Mucosa of gallbladder (tissue), 1 donor: Measurements from ENCODE around the gene EDIL3. TPM values are rescaled to one million over a fixed set of nuclear protein-coding genes. Genes with fewer than 3 reads are reported as not detected.

ENCODE experiments used
- DNase-seq: peaks from one replicate; pipeline ENCODE4 v3.0.0-alpha.2; 2020; ENCODE audit warnings: low spot score
- total RNA-seq: library from RNA; stranded (reverse); gene quantifications from one replicate; pipeline ENCODE4 v1.2.1, GENCODE V29; 2021
- donor health status: DM: no; HTN: no; CAD: no.

Gene EDIL3
- total RNA-seq, 1 donor from 2014 or later, result 60.1 TPM

GRCh38 chr5:84259283-84260045 lies 125.2 kb downstream of the EDIL3 start:
- no peak for DNase-seq

GRCh38 chr5:84257061-84257460 lies 127.6 kb downstream of the EDIL3 start:
- no peak for DNase-seq

- no peak for DNase-seq
Observed at GRCh38 chr5:84255315-84255714, 129.4 kb downstream of the EDIL3 start.

GRCh38 chr5:84253946-84254345 lies 130.7 kb downstream of the EDIL3 start:
- no peak for DNase-seq

GRCh38 chr5:84251503-84251902 lies 133.2 kb downstream of the EDIL3 start:
- DNase-seq, result no peak

GRCh38 chr5:84249918-84250630 lies 134.6 kb downstream of the EDIL3 start:
- no peak for DNase-seq

GRCh38 chr5:84248013-84248412 lies 136.7 kb downstream of the EDIL3 start:
- DNase-seq, result no peak

DNA sequence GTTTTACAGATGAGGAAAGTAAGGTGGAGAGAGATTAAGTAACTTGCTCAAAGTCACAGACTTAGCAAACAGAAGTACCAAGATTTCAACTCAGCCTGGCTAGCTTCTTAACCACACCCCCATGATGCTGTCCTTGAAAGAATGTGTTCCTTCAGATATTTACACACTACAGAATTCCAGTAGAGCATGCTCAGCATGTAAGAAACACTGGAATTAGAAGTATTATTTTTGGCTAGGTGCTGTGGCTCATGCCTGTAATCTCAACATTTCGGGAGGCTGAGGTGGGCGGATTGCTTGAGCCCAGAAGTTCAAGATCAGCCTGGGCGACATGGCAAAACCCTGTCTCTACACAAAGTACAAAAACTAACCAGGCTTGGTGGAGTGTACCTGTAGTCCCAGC lies 142.4 kb downstream of the EDIL3 start:
- DNase-seq, result no peak

DNA sequence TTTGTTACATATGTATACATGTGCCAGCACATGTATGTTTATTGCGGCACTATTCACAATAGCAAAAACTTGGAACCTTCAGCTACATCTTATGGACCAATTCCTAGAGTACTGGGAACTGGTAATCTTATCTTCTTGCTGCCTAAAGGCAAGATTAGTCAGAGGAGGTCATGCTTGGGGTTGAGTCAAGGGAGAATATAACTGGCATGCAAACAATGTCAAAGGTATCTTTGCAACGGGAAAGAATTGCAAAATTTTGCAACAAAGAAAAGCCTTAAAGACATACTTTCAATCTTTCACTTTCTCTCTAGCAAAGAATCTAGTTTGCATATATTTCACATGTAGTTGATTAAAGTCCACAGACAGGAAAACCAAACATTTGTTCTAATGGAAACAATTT lies 145.2 kb downstream of the EDIL3 start:
- no peak for DNase-seq

GRCh38 chr5:84237126-84237525 lies 147.6 kb downstream of the EDIL3 start:
- no peak for DNase-seq

DNA sequence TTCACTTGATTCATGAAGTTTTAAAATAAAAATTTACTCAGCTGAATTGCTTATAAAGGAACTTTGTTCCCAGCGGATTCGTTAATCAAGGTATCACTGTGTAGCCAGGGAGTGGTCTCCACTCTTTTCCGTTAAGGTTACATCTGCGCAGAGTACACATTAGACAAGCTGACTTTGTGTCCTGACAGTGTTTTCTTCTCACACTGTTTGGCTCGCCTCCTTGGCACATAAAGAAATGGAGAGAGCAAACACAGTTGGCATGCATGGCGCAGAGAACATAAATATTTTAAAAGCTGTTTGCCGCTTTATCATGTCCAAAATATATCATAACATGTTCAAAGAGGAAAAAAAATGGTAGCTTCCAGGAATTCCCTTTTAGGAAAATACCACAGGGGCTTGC lies 153.2 kb downstream of the EDIL3 start:
- DNase-seq, result no peak

DNA sequence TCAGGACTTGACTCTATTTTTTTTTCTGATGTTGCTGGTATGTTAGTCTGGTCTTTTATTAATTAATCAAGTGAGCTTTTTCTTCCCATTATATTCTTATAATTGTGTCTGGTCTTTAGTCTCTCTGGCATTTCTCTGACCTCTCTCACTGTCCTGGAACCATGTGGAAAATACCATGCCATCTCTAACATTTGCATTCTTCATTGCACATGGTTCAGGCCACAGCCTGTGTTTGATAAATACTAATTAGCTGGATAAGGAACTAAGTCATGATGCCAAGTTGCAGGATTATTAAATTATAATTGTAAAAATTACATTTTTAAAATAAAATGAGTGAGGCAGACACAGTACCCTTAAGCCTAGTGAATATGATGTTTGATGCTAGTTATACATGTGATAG lies 155.6 kb downstream of the EDIL3 start:
- DNase-seq, result no peak

DNA sequence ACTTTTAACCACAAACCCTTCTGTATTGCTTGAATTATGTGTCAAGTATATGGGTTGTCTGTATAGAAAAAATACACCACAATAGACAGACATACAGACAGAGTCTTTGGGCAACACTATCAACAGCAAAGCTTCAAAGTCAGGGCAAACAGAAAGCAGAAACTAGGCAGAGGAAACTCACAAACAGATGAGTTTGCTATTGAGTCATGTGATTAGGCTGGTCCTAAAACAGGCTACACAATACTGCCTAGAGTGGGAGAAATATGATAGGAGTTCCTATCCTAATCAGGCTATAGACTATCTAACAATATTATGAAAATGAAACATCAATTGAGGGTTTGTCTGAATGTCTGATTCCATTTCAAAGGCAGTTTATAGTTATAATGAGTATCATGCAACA lies 156.4 kb downstream of the EDIL3 start:
- no peak for DNase-seq

GRCh38 chr5:84227236-84227635 lies 157.4 kb downstream of the EDIL3 start:
- no peak for DNase-seq

- no peak for DNase-seq
Observed at GRCh38 chr5:84218546-84218945, 166.1 kb downstream of the EDIL3 start.

GRCh38 chr5:84215521-84215920 lies 169.2 kb downstream of the EDIL3 start:
- no peak for DNase-seq

DNA sequence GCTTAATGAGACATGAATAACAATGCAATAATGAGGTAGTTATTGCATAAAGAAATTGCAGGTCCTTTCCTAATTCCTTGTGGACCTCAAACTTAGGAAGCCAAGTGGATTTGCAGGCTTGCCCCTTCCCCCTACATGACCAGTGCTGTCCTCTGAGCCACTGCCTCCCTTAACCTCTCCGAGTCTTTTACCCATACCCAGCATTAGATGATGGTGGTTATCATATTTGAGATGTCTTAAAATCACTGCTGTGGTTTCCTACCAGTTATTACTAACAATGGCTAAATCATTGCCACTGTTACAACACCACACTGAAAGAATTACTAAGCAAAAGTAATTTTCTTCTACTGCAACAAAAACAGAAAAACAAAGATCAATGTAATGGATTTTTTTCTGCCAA lies 170.8 kb downstream of the EDIL3 start:
- DNase-seq, result no peak

DNA sequence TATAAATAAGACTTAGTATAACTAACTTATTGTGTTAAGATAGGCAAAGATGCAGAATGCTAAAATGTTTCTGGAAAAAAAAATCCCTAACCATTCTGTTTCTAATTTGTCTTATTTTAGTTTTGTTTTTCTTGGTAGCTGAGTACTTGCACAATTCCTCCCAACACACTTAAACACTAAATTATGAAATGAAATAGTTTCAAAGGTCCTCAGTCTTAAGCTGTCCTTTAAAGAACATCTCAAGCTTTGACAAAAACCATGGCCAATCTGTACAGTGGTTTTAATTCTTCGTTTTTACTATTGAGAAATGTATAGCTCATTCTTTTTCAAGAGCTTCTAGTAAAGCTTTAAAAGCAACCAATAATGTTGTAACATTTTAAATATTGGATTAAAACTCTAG lies 171.5 kb downstream of the EDIL3 start:
- DNase-seq, result no peak

- DNase-seq, result no peak
Observed at GRCh38 chr5:84204772-84205171, 179.9 kb downstream of the EDIL3 start.

GRCh38 chr5:84202136-84202535 lies 182.5 kb downstream of the EDIL3 start:
- no peak for DNase-seq

DNA sequence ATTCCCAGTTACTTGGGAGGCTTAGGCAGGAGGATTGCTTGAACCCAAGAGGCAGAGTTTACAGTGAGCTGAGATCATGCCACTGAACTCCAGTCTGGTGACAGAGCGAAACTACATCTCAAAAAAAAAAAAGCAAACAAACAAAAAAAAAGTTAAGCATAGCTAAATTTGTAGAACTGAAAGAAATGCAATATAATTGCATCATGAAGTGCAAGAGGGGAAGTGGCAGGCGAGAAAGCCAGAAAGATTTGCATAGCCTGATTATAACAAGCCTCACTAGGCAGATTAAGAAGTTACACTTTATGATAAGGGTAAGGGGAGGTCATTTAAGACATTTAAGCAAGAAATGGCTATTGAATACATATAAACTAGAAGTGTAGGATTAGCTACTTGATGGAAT lies 187.1 kb downstream of the EDIL3 start:
- DNase-seq, result no peak

- no peak for DNase-seq
Observed at GRCh38 chr5:84191281-84191680, 193.4 kb downstream of the EDIL3 start.

GRCh38 chr5:84184857-84185256 lies 199.8 kb downstream of the EDIL3 start:
- DNase-seq, result no peak

DNA sequence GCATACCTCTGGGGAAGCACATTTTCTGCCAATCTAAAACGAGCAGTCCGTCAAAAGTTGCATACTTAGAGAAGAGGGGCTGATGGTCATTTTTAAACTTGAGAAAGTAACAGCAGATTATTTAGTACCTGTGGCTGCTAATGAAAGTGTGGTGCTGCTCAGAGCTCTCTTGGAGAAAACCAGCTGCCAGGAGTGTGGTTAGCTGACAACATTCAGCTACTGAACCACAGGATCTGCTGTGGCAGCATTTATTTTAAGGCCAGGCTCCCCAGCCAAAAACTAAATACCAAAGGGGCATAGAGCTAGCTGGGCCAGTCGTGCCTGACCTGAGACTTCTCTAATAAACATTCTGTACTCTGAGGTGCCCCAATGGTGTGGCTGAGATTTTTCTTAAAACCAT lies 203.6 kb downstream of the EDIL3 start:
- no peak for DNase-seq
